KMS-11 (cell line): ENCODE data around the gene NEURL1.

Experiments used
- H2AFZ ChIP-seq: fragments of 200-600 bp; sonication (generic); 2 replicates; pipeline ENCODE4 v1.6.1; 2016; ENCODE audit warnings: antibody characterized with exemption, mixed run types, low read depth
- H3K27ac ChIP-seq: fragments of 200-600 bp; sonication (generic); 2 replicates; pipeline ENCODE4 v1.6.1; 2016; ENCODE audit warnings: mild to moderate bottlenecking, mixed run types
- H3K27me3 ChIP-seq: fragments of 200-600 bp; sonication (generic); 2 replicates; pipeline ENCODE4 v1.6.1; 2017; ENCODE audit warnings: mild to moderate bottlenecking, low read depth, mixed run types, moderate library complexity; ENCODE audit not compliant: insufficient read depth
- H3K36me3 ChIP-seq: fragments of 200-600 bp; sonication (generic); 2 replicates; pipeline ENCODE4 v1.6.1; 2017; ENCODE audit warnings: mild to moderate bottlenecking, mixed run types; ENCODE audit not compliant: insufficient read depth
- H3K4me1 ChIP-seq: fragments of 200-600 bp; sonication (generic); 2 replicates; pipeline ENCODE4 v1.6.1; 2016; ENCODE audit warnings: mild to moderate bottlenecking, low read depth, mixed run types; ENCODE audit not compliant: poor library complexity, severe bottlenecking
- H3K4me2 ChIP-seq: fragments of 200-600 bp; sonication (generic); 2 replicates; pipeline ENCODE4 v1.7.0; 2016; ENCODE audit warnings: mild to moderate bottlenecking, mixed run types
- H3K4me3 ChIP-seq: fragments of 200-600 bp; sonication (generic); IDR thresholded peaks from 2 replicates; pipeline ENCODE4 v1.6.1; 2017; ENCODE audit warnings: low read depth, low read length, mixed read lengths; ENCODE audit not compliant: insufficient read depth
- H3K79me2 ChIP-seq: fragments of 200-600 bp; sonication (generic); 2 replicates; pipeline ENCODE4 v1.6.1; 2016; ENCODE audit warnings: low read depth, mixed run types; ENCODE audit not compliant: insufficient read depth
- H3K9ac ChIP-seq: fragments of 200-600 bp; sonication (generic); 2 replicates; pipeline ENCODE4 v1.6.1; 2016; ENCODE audit warnings: mild to moderate bottlenecking, mixed run types
- H4K20me1 ChIP-seq: fragments of 200-600 bp; sonication (generic); 2 replicates; pipeline ENCODE4 v1.6.1; 2016; ENCODE audit warnings: mild to moderate bottlenecking, mixed run types; ENCODE audit not compliant: insufficient read depth
- TF ChIP-seq, protein P1 (sequence below): fragments of 200-600 bp; sonication (generic); conservative IDR thresholded peaks from 2 replicates; pipeline ENCODE4 v1.6.1; 2017; ENCODE audit warnings: low read depth, mild to moderate bottlenecking, antibody characterized with exemption, low read length, moderate library complexity, mixed read lengths

The NEURL1 gene

DNA sequence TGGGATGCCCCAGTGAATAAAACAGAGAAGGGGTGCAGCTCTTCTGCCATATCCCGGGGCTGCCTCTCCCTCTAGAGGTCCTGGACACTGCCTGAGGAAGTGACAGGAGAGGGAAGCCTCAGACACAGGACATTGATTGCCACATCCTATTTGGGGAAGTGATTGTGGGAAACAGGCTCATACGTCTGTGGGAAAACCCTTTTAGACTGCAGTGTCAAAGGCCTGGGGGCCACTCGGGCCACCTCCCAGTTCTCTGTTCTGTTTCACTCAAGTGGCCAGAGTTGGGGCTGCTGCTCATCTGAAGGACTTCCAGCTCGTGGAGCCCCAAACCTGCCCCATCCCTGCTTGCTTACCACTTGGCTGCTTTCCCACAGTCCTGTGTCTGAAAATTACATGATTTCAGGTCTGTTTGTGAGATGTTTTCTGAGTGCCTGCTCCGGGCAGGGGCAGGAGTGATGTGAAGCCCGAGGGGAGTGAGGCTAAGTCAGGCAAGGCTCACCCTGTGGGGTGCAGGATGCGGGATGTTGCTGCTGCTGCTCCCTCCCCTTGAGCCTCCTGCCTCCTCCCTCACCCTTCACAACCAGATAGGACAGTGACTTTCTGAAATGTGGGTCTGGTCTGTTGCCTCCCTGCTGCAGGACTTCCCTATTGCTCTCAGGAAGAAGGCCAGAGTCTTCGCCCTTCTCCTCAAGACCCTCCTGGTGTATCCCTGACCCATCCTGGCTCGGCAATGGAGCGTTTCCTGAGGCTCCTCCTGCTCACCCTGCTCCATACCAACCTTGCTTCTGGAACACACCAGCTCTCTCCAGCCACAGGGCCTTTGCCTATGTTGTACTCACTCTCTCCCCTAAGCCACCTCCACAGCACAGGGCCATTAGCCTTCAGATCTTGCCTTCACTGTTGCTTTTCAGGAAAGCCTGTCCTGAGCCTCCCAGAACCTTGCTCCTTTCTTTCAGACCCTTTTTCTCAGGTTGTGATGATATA is 58.4 kb downstream of the NEURL1 start:
- no peak overlapping the region for H3K4me2 ChIP-seq
- no peak overlapping the region for H3K4me3 ChIP-seq
- no peak overlapping the region for H3K9ac ChIP-seq
- H4K20me1 ChIP-seq, result no peaks in the 10 kb centered on the region
- H2AFZ ChIP-seq, result no peak overlapping the region
- no peaks in the 10 kb centered on the region for H3K4me1 ChIP-seq
- H3K79me2 ChIP-seq, result no peaks in the 10 kb centered on the region
- H3K27ac ChIP-seq, result no peak overlapping the region
- H3K27me3 ChIP-seq, result peaks cover 3% of the 10 kb centered on the region; the same call in 1 of the 2 replicates
- TF ChIP-seq, protein P1, sequence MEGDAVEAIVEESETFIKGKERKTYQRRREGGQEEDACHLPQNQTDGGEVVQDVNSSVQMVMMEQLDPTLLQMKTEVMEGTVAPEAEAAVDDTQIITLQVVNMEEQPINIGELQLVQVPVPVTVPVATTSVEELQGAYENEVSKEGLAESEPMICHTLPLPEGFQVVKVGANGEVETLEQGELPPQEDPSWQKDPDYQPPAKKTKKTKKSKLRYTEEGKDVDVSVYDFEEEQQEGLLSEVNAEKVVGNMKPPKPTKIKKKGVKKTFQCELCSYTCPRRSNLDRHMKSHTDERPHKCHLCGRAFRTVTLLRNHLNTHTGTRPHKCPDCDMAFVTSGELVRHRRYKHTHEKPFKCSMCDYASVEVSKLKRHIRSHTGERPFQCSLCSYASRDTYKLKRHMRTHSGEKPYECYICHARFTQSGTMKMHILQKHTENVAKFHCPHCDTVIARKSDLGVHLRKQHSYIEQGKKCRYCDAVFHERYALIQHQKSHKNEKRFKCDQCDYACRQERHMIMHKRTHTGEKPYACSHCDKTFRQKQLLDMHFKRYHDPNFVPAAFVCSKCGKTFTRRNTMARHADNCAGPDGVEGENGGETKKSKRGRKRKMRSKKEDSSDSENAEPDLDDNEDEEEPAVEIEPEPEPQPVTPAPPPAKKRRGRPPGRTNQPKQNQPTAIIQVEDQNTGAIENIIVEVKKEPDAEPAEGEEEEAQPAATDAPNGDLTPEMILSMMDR, result no peak
- no peaks in the 10 kb centered on the region for H3K36me3 ChIP-seq

DNA sequence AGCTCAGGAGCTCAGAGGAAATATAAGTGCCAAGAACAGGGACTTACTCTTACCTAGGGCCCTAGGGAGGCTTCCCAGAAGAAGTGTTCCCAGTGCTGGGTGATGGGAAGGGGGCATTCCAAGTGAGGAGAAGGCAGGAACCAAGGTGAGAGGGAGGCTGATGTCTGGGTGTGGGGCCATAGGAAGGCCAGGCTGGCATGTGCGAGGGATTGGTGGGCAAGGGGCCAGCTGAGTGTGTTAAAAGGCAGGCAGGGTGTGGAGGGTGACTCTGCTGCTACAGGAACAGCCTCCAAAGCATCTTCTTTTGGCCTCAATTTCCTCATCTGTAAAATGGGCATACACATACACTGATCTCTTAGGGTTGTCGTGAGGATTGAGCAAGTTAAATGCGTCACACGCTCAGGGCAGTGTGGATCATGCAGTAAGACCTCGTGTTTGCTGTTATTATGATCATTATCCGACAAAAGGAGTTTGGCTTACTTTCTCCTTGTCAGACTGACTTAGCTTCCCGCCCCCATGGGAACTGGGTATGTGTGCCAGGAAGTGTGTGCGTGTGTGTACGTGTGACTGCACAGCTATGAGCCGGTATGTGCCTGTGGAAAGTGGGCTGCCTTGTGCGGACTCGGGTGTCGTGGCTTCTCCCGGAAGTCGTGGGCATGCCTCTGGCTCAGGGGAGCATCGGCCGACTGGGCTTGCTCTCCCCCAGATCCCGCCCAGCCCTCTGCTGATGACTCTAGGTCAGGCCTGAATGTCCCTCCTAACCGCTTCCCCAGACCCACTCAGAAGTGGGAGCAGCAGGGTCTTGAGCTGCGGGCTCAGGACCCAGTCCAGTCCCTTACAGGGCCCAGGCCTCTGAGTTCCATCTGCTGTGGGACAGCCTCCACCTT is 59.6 kb downstream of the NEURL1 start:
- Histone ChIP-seq H3K4me3 (no peak overlapping the region), H3K4me2 (no peak overlapping the region), H3K36me3 (no peaks in the 10 kb centered on the region), H3K9ac (no peak overlapping the region), H3K79me2 (no peaks in the 10 kb centered on the region), H3K27ac (no peak overlapping the region), H2AFZ (no peak overlapping the region), H3K27me3 (peaks cover 3% of the 10 kb centered on the region; the same call in 1 of the 2 replicates), H4K20me1 (no peaks in the 10 kb centered on the region), H3K4me1 (no peaks in the 10 kb centered on the region)
- TF ChIP-seq, protein P1, result no peak

DNA sequence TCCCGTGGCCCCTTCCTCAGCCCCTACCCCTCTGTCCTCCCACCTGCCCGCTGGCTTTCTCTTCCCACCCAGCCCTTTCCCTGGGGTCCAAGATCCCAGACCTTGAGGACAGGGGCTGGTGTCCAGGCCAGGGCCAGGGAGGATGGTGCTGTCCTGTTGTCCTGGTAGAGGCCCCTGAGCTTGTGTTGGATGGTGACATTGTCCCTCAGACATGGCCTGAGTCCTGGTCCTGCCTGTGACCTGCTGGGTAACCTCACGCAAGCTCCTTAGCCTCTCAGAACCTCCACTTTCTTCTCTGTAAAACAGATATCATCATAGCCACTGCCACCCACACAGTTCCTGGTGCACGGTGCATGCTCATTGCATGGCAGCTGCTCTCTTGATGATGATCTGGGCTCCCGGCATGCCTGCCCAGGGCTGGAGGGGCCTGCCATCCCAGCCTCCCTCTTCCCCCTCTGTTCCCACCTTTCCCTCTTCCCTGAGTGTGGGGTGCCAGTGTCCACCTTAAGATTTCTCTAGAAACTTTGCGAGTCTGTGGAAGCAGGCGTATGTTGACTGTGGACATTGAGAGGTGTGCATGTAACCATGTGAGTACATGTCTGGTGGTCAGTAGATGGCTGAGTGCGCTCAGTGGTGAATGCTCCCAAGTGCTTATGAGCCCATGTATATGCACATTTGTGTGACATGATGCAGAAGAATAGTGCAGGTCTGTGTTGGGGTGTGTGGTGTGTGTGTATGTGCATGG is 60.4 kb downstream of the NEURL1 start:
- H3K4me1 ChIP-seq, result no peaks in the 10 kb centered on the region
- H3K4me3 ChIP-seq, result no peak overlapping the region
- H2AFZ ChIP-seq, result no peak overlapping the region
- no peaks in the 10 kb centered on the region for H4K20me1 ChIP-seq
- H3K27ac ChIP-seq, result no peak overlapping the region
- no peak overlapping the region for H3K4me2 ChIP-seq
- no peaks in the 10 kb centered on the region for H3K79me2 ChIP-seq
- TF ChIP-seq, protein P1, result no peak
- peaks cover 3% of the 10 kb centered on the region; the same call in 1 of the 2 replicates for H3K27me3 ChIP-seq
- H3K36me3 ChIP-seq, result no peaks in the 10 kb centered on the region
- no peak overlapping the region for H3K9ac ChIP-seq
